K562 (cell line): Measurements from ENCODE around the gene VSIG2. TPM values are rescaled to one million over a fixed set of nuclear protein-coding genes. Genes with fewer than 3 reads are reported as not detected.

ENCODE experiments used
- ARID2 ChIP-seq: fragments of 450-650 bp; IDR thresholded peaks from 2 replicates; pipeline ENCODE4 v1.6.1; 2017; ENCODE audit warnings: antibody characterized with exemption, mild to moderate bottlenecking
- CAMTA2 ChIP-seq: fragments of 250-450 bp; sonication (Bioruptor Pico); conservative IDR thresholded peaks from 2 replicates; pipeline ENCODE4 v1.5.1; 2022
- CREBBP ChIP-seq: IDR thresholded peaks from one replicate; pipeline ENCODE4 v1.6.1; 2012; ENCODE audit warnings: low read depth, mild to moderate bottlenecking, control low read depth, inconsistent platforms, low read length
- DDX20 ChIP-seq: fragments of 450-650 bp; IDR thresholded peaks from 2 replicates; pipeline ENCODE4 v1.6.1; 2016; ENCODE audit warnings: missing genetic modification characterization, low read depth, mild to moderate bottlenecking, missing compliant biosample characterization, moderate library complexity
- FOS ChIP-seq: IDR thresholded peaks from 3 replicates; pipeline ENCODE4 v1.6.1; 2011; ENCODE audit not compliant: insufficient read length; ENCODE audit errors: extremely low read depth
- FOSL1 ChIP-seq: fragments of 200-800 bp; sonication (Bioruptor generic); conservative IDR thresholded peaks from 2 replicates; pipeline ENCODE4 v1.6.1; 2016; ENCODE audit warnings: missing genetic modification characterization, missing compliant biosample characterization
- GATA2 ChIP-seq: sonication (generic); formaldehyde crosslinking; IDR thresholded peaks from 2 replicates; pipeline ENCODE4 v1.4.0; 2020; ENCODE audit warnings: mild to moderate bottlenecking, missing genetic modification reagents
- HNRNPLL ChIP-seq: fragments of 200-400 bp; formaldehyde crosslinking; IDR thresholded peaks from 2 replicates; pipeline ENCODE4 v1.6.1; 2017; ENCODE audit warnings: low read length, low read depth, mild to moderate bottlenecking; ENCODE audit not compliant: poor library complexity, severe bottlenecking
- IFI16 ChIP-seq: fragments of 250-450 bp; sonication (Bioruptor Pico); IDR thresholded peaks from 2 replicates; pipeline ENCODE4 v2.1.2; 2022; ENCODE audit warnings: mild to moderate bottlenecking, inconsistent platforms
- MYNN ChIP-seq, 2 experiments: sonication (generic); formaldehyde crosslinking in 1 of 2; IDR thresholded peaks; 2 replicates each; pipeline versions ENCODE4 v1.5.0 to v1.6.1; 2016 to 2020; ENCODE audit warnings: antibody characterized with exemption in 1 of 2, missing genetic modification reagents in 1 of 2
- PURB ChIP-seq: sonication (generic); formaldehyde crosslinking; IDR thresholded peaks from 2 replicates; pipeline ENCODE4 v1.9.0; 2021; ENCODE audit warnings: low read depth, mild to moderate bottlenecking, missing genetic modification reagents
- PYGO2 ChIP-seq: fragments of 450-650 bp; IDR thresholded peaks from 2 replicates; pipeline ENCODE4 v1.6.1; 2016; ENCODE audit warnings: mild to moderate bottlenecking, missing genetic modification characterization, moderate library complexity, missing compliant biosample characterization
- RFX7 ChIP-seq: fragments of 250-450 bp; sonication (Bioruptor Pico); IDR thresholded peaks from 2 replicates; pipeline ENCODE4 v1.5.1; 2021; ENCODE audit warnings: mild to moderate bottlenecking
- SP1 ChIP-seq: sonication (generic); formaldehyde crosslinking; IDR thresholded peaks from 2 replicates; pipeline ENCODE4 v1.8.1; 2022; ENCODE audit warnings: mild to moderate bottlenecking, missing genetic modification reagents
- SREBF2 ChIP-seq: sonication (generic); formaldehyde crosslinking; IDR thresholded peaks from 2 replicates; pipeline ENCODE4 v1.4.0; 2020; ENCODE audit warnings: mild to moderate bottlenecking, missing genetic modification reagents
- TCF7L2 ChIP-seq: fragments of 150-350 bp; IDR thresholded peaks from 2 replicates; pipeline ENCODE4 v1.6.1; 2016; ENCODE audit warnings: low read depth, mild to moderate bottlenecking, low read length, moderate library complexity
- ZNF644 ChIP-seq: fragments of 200-800 bp; sonication (Bioruptor generic); IDR thresholded peaks from 2 replicates; pipeline ENCODE4 v1.6.1; 2016; ENCODE audit warnings: low read depth, missing genetic modification characterization, missing compliant biosample characterization
- ZNF668 ChIP-seq: fragments of 250-450 bp; sonication (Bioruptor Pico); IDR thresholded peaks from 2 replicates; pipeline ENCODE4 v1.8.0; 2022; ENCODE audit warnings: mild to moderate bottlenecking, inconsistent platforms
- polyA plus RNA-seq, 8 experiments: library from polyadenylated mRNA; depleted of rRNA in 4 of 8; stranded (reverse) in 5 of 8; unstranded in 3 of 8; fragments of >200 nt; fragmentation: Nextera tagmentation in 2 of 8; fragmentation: Illumina TruSeq in 1 of 8; extraction: Ambion mirVana in 2 of 8; extraction: Trizol in 1 of 8; gene quantifications; 2 replicates each; pipeline versions ENCODE4 v1.2.1 to v1.2.3, GENCODE V29; 2011 to 2014; ENCODE audit warnings: inconsistent platforms in 1 of 8, missing spikeins in 1 of 8
- total RNA-seq, 7 experiments: library from RNA; depleted of rRNA in 6 of 7; stranded (reverse); fragments of >200 nt in 6 of 7; fragmentation: Illumina TruSeq in 2 of 7; extraction: Trizol in 2 of 7; gene quantifications; 2 replicates each; pipeline versions ENCODE4 v1.2.1 to v1.2.3, GENCODE V29; 2011 to 2021; ENCODE audit warnings: low replicate concordance in 1 of 7
- TF ChIP-seq, protein P1 (sequence below): sonication (generic); formaldehyde crosslinking; IDR thresholded peaks from 2 replicates; pipeline ENCODE4 v1.8.0; 2023; ENCODE audit warnings: mild to moderate bottlenecking, missing genetic modification reagents
- TF ChIP-seq, protein P2 (sequence below): fragments of 250-450 bp; sonication (Bioruptor Pico); IDR thresholded peaks from 2 replicates; pipeline ENCODE4 v1.4.0; 2020
- TF ChIP-seq, protein P3 (sequence below): fragments of 450-650 bp; IDR thresholded peaks from 2 replicates; pipeline ENCODE4 v1.6.1; 2017; ENCODE audit warnings: mild to moderate bottlenecking, moderate library complexity
- TF ChIP-seq, protein P4 (sequence below): fragments of 250-450 bp; sonication (Bioruptor Pico); IDR thresholded peaks from 2 replicates; pipeline ENCODE4 v1.9.0; 2021; ENCODE audit warnings: mild to moderate bottlenecking, inconsistent platforms

VSIG2 gene
- total and polyA plus RNA-seq, 9 of the 15 experiments (the other 6 are each of a cell fraction or from before 2014, with no cell fraction given), result not detected

DNA sequence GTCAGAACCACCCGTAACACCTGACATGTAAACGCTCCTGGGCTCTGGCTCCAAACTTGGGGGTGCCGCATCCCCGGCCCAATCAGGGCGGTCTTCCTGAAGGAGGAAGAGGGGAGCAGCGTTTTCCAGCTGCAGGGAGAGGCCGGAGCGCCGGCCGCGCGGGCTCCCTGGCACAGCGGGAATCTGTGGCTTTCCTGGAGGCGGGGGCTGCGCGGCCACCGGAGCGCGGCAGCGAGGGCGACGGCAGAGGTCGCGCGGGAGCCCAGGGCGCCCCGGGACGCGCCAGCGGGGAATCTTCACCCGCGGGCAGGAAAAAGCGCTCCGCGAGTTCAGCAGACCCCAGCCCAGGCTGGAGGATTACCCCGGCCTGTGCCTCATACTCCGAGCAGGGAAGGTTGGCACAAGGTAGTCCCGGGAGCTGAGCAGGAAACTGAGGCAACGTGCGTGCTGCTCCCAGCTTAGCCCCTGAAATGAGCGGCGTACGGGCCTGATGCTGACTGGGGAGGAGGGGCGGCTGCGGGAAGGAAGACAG is 10.6 kb upstream of the VSIG2 start (continued):
- TF ChIP-seq, protein P1, sequence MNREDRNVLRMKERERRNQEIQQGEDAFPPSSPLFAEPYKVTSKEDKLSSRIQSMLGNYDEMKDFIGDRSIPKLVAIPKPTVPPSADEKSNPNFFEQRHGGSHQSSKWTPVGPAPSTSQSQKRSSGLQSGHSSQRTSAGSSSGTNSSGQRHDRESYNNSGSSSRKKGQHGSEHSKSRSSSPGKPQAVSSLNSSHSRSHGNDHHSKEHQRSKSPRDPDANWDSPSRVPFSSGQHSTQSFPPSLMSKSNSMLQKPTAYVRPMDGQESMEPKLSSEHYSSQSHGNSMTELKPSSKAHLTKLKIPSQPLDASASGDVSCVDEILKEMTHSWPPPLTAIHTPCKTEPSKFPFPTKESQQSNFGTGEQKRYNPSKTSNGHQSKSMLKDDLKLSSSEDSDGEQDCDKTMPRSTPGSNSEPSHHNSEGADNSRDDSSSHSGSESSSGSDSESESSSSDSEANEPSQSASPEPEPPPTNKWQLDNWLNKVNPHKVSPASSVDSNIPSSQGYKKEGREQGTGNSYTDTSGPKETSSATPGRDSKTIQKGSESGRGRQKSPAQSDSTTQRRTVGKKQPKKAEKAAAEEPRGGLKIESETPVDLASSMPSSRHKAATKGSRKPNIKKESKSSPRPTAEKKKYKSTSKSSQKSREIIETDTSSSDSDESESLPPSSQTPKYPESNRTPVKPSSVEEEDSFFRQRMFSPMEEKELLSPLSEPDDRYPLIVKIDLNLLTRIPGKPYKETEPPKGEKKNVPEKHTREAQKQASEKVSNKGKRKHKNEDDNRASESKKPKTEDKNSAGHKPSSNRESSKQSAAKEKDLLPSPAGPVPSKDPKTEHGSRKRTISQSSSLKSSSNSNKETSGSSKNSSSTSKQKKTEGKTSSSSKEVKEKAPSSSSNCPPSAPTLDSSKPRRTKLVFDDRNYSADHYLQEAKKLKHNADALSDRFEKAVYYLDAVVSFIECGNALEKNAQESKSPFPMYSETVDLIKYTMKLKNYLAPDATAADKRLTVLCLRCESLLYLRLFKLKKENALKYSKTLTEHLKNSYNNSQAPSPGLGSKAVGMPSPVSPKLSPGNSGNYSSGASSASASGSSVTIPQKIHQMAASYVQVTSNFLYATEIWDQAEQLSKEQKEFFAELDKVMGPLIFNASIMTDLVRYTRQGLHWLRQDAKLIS (CRISPR knock-in tag), result no peak
- TF ChIP-seq SP1 (CRISPR knock-in tag) (no peak), MYNN (IDR thresholded peaks at IDR 0.05) (no peak), MYNN (CRISPR knock-in tag; IDR thresholded peaks at IDR 0.05) (no peak), PYGO2 (no peak), ZNF644 (tag) (no peak), ZNF668 (CRISPR knock-in tag) (no peak), TCF7L2 (no peak), FOS (no peak), IFI16 (no peak), RFX7 (no peak), ARID2 (no peak), CREBBP (no peak), DDX20 (no peak), SREBF2 (CRISPR knock-in tag) (no peak), GATA2 (CRISPR knock-in tag) (no peak), PURB (CRISPR knock-in tag) (no peak), CAMTA2 (CRISPR knock-in tag) (no peak), HNRNPLL (no peak), FOSL1 (tag) (peak; percentile 35; the same call in 1 of the 2 replicates)
- TF ChIP-seq, protein P2, sequence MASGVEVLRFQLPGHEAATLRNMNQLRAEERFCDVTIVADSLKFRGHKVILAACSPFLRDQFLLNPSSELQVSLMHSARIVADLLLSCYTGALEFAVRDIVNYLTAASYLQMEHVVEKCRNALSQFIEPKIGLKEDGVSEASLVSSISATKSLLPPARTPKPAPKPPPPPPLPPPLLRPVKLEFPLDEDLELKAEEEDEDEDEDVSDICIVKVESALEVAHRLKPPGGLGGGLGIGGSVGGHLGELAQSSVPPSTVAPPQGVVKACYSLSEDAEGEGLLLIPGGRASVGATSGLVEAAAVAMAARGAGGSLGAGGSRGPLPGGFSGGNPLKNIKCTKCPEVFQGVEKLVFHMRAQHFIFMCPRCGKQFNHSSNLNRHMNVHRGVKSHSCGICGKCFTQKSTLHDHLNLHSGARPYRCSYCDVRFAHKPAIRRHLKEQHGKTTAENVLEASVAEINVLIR (CRISPR knock-in tag), result no peak
- TF ChIP-seq, protein P3, sequence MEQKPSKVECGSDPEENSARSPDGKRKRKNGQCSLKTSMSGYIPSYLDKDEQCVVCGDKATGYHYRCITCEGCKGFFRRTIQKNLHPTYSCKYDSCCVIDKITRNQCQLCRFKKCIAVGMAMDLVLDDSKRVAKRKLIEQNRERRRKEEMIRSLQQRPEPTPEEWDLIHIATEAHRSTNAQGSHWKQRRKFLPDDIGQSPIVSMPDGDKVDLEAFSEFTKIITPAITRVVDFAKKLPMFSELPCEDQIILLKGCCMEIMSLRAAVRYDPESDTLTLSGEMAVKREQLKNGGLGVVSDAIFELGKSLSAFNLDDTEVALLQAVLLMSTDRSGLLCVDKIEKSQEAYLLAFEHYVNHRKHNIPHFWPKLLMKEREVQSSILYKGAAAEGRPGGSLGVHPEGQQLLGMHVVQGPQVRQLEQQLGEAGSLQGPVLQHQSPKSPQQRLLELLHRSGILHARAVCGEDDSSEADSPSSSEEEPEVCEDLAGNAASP, result no peak
- TF ChIP-seq, protein P4, sequence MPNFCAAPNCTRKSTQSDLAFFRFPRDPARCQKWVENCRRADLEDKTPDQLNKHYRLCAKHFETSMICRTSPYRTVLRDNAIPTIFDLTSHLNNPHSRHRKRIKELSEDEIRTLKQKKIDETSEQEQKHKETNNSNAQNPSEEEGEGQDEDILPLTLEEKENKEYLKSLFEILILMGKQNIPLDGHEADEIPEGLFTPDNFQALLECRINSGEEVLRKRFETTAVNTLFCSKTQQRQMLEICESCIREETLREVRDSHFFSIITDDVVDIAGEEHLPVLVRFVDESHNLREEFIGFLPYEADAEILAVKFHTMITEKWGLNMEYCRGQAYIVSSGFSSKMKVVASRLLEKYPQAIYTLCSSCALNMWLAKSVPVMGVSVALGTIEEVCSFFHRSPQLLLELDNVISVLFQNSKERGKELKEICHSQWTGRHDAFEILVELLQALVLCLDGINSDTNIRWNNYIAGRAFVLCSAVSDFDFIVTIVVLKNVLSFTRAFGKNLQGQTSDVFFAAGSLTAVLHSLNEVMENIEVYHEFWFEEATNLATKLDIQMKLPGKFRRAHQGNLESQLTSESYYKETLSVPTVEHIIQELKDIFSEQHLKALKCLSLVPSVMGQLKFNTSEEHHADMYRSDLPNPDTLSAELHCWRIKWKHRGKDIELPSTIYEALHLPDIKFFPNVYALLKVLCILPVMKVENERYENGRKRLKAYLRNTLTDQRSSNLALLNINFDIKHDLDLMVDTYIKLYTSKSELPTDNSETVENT (CRISPR knock-in tag), result no peak
